K562 treated with DMSO at 1 percent for 24 hours (cell line): ENCODE results near the gene BEND5. TPM values are rescaled to one million over a fixed set of nuclear protein-coding genes. Genes with fewer than 3 reads are reported as not detected.

Source experiments
- total RNA-seq: library from RNA; unstranded; fragments of 300-600 nt; gene quantifications from 2 replicates; pipeline ENCODE4 v1.2.3, GENCODE V29; 2022; ENCODE audit warnings: low read depth; ENCODE audit not compliant: insufficient read depth

The BEND5 gene, protein sequence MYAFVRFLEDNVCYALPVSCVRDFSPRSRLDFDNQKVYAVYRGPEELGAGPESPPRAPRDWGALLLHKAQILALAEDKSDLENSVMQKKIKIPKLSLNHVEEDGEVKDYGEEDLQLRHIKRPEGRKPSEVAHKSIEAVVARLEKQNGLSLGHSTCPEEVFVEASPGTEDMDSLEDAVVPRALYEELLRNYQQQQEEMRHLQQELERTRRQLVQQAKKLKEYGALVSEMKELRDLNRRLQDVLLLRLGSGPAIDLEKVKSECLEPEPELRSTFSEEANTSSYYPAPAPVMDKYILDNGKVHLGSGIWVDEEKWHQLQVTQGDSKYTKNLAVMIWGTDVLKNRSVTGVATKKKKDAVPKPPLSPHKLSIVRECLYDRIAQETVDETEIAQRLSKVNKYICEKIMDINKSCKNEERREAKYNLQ
- total RNA-seq: not detected in 2 replicates

GRCh38 chr1:48776393-48777218 is at the start of gene BEND5:
Gene BEND5, minus strand, starts transcription at chr1:48776891. Its CDS starts 60 bp downstream, at chr1:48776831.

